SHP77 treated with DMSO at 0.1 percent for 48 hours (cell line): Measurements from ENCODE around the gene NEDD4L.

ENCODE experiments used
- DNase-seq: peaks from one replicate; lab custom pipeline; 2025; lab: John Stamatoyannopoulos, UW

Gene NEDD4L

GRCh38 chr18:58321986-58322385 lies 278.0 kb downstream of the NEDD4L start:
- peak; percentile 39 for DNase-seq

- DNase-seq = no peak
Measured at GRCh38 chr18:58322464-58322863, 278.4 kb downstream of the NEDD4L start.

DNA sequence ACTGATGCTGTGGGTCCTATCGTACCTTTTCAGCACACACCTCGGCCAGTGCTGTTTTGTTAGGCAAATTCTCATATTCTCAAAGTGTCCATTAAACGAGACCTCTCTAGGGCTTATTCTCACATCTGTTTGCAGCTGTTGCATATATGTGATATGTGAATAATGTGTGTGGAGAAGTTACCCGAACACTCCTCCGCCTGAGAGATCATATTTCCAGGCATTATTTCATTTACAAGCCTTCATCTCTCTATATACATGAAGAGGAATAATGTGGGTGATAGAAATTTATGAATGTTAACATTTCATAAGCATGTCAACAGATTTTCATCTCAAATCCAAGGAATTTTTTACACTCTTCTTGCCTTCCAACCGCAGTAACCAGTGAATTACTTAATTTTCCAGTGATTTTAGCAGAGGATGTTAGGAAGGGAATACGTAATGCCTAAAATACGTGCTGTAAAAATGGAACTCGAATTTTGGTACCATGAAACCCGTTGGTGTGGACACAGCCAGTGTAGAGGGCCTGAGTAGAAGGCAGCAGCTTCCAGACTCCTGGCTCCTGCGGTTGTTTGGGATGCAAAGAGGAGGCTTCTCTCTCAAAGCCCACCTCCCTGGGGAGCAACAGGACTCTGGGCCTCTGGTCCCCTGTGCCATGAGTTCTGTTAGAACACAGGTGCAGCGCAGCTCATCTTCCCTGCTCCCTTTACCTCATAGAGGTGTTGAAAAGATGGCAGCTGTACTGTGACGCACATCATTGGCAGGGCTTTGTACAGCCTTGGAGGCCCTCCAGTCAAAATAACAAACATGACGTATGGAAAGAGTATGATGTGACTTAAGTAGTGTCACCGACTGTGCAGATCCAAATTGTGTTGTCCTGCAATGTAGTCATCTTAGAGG lies 280.1 kb downstream of the NEDD4L start:
- no peak for DNase-seq

GRCh38 chr18:58324824-58325480 lies 280.9 kb downstream of the NEDD4L start:
- DNase-seq = no peak

DNA sequence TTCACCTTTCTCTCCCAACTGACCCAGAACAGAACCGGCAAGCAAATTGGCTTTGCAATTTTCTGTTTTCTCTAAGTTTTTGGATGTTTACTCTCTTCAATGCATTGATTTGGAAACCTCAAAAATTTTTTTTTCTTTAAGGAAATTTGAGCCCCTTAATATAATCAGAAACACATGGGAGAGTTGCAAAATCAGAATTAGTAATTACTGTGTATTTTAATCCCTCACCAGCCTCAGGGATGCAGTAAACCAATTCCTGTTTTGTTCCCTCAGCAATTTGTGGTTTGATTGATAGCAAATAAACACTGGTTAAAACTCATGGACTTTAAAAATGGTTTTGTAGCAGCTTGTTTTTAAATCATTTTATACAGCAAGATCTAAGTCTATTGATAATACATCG lies 281.5 kb downstream of the NEDD4L start:
- DNase-seq = no peak

DNA sequence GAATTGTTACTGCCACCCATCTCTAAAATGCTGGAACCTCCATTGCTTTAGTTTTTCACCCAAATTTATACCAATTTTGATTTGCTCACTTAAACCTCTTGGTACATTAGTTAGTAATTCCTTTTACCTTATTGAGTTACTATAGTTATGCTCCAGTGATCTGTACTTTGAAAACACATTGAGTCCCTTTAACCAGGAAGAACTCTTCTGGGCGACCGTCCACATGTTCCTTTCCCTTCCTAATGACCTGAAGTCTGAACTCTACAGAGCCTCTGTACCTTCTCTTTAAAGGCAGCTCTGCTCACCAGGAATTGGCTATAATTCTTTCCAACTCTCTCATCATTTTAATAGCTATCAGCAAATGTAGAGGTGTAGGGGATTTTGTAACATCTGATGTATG lies 290.0 kb downstream of the NEDD4L start:
- DNase-seq = no peak

GRCh38 chr18:58335223-58335622 lies 291.2 kb downstream of the NEDD4L start:
- DNase-seq = no peak

DNA sequence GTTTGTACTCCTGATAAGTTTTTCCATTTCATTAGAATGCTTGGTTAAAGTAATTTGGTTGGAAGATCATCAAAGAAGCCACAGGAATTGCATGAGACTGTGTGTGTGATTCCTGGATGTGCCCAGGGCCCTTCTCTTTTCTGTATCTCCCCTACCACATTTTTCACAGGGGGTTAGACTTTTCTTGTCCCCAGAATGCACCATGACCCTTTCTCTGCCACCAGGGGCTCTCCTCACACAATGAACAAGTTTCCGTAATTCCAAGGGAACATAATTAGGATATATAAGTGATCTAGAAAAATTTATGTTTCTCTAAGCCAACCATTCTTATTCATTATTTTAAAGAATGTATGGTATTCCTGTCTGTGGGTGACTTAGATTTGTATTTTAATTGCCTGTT lies 291.8 kb downstream of the NEDD4L start:
- no peak for DNase-seq

DNA sequence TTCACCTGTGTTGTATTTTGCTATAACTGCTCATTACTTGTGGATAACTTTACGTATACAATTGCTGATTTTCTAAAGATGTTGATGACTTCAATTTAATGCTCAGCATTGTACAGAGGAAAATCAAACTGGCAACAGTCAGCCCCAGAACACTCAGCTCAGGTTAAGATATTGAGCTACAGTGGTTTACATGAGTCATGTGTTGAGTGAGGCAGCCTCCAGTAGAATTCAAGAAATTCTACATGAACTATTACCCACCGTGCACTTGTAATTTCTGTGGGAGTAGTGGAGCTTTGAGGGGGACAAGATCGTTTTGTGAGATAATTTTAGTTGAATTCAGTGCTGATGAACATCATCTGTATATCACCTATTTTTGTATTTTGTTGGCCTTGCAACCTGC lies 292.6 kb downstream of the NEDD4L start:
- no peak for DNase-seq

GRCh38 chr18:58337285-58337684 lies 293.3 kb downstream of the NEDD4L start:
- DNase-seq = no peak

DNA sequence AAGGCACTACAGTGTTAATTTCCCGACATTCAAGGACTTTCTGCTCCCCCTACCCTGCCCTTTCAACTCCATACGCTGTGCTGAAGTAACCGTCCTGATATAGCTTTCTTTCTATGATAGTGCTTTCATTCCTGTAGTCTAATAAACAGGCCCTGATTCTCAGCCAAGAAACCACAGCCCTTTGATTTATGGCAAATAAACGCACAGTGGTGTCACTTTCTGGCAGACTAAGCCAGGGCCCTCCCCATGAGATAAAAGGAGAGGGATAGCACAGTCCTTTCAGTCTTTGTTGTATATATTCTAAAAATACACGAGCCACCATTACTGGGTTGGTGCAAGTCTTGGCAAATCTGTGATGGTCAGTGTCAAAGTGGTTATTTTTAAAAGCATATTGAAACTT lies 293.7 kb downstream of the NEDD4L start:
- DNase-seq = no peak

- no peak for DNase-seq
Measured at GRCh38 chr18:58338141-58338540, 294.1 kb downstream of the NEDD4L start.

GRCh38 chr18:58338961-58339592 lies 295.1 kb downstream of the NEDD4L start:
- DNase-seq = no peak

GRCh38 chr18:58339890-58340289 lies 295.9 kb downstream of the NEDD4L start:
- no peak for DNase-seq

- DNase-seq = no peak
Measured at GRCh38 chr18:58341916-58342315, 297.9 kb downstream of the NEDD4L start.

DNA sequence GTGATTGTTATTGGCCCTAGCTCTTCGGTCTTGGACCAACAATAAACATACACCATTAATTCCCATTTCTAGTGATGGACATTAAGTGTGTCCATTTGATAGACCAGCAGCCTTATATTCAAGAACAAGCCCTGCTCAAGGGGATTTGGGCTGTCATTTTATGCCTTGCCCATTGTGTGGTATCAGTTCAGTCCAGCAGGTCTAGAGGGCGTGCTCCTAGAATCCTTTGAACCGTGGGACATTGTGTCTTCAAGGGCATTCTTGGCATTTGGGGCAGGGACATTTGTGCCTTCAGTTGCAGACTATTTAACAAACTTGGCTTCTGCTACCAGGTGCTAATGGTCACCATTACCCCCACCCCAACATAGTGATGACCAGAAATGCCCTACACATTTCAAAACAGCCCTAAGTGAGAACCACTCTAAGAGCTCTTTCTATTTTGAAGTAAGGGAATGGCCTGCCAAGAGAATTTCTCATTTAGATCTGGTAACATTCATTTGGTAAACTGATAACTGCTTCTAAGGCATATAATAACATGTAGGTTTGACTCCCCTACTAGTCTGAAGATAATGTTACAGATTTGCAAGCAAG lies 300.1 kb downstream of the NEDD4L start:
- DNase-seq = no peak

- no peak for DNase-seq
Measured at GRCh38 chr18:58344861-58345463, 300.9 kb downstream of the NEDD4L start.

DNA sequence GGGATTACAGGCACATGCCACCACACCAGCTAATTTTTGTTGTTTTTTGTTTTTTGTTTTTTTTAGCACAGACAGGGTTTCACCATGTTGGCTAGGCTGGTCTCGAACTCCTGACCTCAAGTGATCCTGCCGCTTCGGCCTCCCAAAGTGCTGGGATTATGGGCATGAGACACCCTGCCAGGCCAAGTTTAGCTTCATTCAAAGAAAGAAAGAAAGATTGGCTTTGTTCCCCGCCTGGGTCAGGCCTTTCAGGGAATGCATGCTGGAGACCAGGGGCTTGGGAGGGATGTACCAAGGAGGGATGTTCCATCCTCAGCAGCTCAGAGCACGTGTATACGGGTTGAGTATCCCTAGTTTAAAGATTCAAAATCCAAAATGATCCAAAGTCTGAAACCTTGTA lies 301.8 kb downstream of the NEDD4L start:
- DNase-seq = no peak

- no peak for DNase-seq
Measured at GRCh38 chr18:58347135-58347534, 303.1 kb downstream of the NEDD4L start.

DNA sequence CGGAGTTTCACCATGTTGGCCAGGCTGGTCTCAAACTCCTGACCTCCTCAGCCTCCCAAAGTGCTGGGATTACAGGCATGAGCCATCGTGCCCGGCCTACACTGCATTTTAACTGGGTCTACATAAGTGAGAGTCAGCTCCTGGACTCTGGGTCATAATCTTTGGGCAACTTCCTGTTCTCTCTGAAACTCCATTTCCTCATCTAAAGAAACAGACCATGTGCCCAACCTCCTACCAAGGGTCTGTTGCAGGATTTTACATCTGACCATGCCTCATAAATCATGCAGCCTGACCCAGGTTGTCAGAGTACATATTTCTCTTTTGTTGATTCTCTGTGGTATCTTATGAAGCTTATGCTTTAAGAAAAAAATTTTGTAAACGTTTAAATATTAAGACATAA lies 304.5 kb downstream of the NEDD4L start:
- DNase-seq = no peak

DNA sequence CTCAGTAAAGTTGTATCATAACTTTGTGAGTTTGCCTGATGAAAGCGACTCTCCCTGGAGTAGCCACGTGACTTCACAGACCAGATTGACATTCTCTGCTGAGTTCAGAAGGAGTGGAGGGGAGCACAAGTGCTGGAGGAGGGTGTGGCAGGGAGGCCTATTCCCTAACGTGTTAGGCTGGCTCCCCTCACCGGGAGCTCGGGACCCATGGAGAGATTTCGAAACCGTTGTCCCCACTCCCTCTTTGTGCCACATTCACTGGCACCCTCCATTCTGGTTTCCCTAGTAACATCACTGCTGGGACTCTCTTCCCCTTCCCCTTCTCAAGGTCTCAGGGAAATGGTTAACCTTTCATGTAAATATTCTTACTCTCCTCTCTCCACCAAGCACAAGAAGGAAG lies 304.9 kb downstream of the NEDD4L start:
- DNase-seq = no peak

GRCh38 chr18:58349650-58350049 lies 305.6 kb downstream of the NEDD4L start:
- no peak for DNase-seq
